Measurements from ENCODE around the gene SCO2. TPM values are rescaled to one million over a fixed set of nuclear protein-coding genes. Genes with fewer than 3 reads are reported as not detected.
"Not testable (repeated sequence)": the region's sequence is repeated elsewhere in the genome, so short reads cannot be mapped to it uniquely, and the experiment has no call there.

SCO2 gene
- total RNA-seq, 1 donor from 2014 or later: not detected

DNA sequence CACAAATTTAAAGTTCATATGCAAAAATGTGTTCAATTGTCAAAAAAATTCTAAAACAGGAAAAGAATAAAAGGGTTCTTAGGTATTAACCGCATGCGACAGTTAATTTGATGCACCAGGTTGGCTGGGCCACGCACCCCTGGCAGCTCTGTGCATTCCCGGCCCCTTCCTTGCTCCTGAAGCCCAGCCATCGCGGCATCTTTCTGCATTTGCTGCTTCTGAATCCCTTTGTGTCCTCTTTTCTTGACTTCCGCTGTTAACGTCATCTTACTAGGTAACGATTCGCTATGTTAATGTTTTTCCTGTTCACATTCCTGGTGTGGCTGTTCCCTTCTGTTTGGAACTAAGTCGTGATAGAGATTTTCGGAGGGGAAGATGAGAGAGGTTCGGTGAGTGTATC, 12.4 kb upstream of the SCO2 start:
- intact Hi-C loops (cut with DNase I): no loop called here
- DNase-seq (ENCODE audit: missing footprints): peak; percentile 52
- ATAC-seq: no peak

DNA sequence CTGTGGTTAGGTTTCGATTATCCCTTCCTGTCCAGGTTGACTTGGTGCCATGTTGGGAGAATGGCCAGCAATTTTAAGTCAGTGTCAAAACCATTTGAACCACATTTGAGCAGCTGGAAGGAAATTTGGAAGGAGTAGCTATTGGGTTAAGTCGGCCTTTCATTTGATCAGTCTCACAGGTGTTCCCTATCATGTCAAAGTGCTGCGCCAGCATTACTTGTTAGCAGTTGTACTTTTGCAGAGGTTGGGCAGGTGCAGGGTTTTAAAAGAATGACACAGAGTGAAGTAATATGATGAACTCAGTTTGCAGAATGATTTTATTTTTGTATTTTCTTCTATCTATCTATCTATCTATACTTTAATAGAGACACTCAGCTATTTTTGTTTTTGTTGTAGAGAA, 10.8 kb upstream of the SCO2 start:
- intact Hi-C loops (cut with DNase I): no loop called here
- DNase-seq (ENCODE audit: missing footprints): no peak
- ATAC-seq: no peak

DNA sequence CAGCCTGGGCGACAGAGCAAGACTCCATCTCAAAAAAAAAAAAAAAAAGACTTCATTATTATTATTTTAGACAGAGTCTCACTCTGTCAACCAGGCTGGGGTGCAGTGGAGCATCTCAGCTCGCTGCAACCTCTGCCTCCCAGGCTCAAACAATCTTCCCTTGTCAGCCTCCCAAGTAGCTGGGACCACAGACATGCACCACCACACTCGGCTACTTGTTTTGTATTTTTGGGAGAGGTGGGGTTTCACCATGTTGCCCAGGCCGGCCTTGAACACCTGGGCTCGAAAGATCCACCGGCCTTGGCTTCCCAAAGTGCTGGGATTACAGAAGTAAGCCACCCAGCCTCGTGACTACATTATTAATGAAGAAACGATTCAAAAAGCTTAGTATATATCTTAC, 9.7 kb upstream of the SCO2 start:
- ATAC-seq (no peak), DNase-seq (ENCODE audit: missing footprints) (no peak)
- intact Hi-C loops (cut with DNase I): no loop called here

DNA sequence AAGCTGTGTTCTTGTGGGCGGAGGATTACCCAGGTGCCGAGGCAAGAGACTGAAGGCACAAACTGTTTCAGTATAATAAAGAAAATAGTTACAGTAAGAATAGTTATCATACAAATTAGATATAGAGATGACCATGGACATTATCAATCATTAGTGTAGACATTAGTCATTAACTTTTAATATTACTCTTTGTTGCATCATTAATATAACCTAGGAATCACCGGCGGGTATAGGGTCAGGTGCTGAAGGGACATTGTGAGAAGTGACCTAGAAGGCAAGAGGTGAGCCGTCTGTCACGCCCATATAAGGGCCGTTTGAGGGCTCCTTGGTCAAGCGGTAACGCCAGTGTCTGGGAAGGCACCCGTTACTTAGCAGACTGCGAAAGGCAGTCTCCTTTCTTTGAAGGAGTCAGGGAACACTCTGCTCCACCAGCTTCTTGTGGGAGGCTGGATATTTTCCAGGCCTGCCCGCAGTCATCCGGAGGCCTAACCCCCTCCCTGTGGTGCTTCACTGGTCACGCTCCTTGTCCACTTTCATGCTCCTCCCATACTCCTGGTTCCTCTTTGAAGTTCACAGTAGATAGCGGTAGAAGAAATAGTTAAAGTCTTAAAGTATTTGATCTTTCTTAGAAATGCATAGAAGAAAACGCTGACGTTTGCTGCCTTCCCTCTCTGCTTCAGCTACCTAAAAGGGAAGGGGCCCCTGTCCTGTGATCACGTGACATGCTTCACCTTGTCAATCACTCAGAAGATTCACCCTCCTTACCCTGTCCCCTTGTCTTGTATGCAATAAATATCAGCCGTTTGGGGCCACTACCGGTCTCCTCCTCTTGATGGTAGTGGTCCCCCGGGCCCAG, 8.7 kb upstream of the SCO2 start:
- ATAC-seq; intact Hi-C loops (cut with DNase I): not testable (repeated sequence)
- peak; percentile 61 for DNase-seq (ENCODE audit: missing footprints)

DNA sequence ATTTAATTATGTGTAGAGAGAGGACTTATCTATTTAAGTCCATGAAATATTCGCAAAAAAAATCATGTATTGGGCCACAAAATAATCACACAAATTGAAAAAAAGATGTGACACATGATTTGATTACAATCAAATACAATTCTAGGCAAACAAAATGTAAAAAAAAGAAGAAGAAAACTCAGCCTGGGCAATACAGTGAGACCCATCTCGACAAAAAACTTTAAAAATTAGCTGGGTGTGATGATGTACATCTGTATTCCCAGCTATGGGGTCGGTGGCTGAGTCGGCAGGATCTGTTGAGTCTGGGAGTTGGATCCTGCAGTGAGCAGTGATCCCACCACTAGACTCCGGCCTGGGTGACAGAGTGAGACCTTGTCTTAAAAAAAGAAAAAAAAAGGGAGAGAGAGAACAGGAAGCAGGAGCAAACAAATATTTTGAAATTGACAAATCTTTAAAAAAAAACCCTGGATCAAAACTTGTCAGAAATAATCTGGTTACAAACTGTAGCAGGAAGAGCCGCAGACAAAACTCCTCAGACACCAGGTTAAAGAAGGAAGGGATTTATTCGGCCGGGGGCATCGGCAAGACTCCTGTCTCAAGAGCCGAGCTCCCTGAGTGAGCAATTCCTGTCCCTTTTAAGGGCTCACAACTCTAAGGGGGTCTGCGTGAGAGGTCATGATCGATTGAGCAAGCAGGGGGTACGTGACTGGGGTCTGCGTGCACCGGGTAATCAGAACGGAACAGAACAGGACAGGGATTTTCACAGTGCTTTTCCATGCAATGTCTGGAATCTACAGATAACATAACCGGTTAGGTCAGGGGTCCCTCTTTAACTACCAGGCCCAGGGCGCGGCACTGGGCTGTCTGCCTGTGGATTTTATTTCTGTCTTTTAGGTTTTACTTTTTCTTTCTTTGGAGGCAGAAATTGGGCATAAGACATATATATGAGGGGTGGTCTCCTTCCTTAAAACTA, 7.7 kb upstream of the SCO2 start:
- DNase-seq (ENCODE audit: missing footprints) (peak; percentile 33), ATAC-seq (no peak)
- intact Hi-C loops (cut with DNase I): no loop called here

DNA sequence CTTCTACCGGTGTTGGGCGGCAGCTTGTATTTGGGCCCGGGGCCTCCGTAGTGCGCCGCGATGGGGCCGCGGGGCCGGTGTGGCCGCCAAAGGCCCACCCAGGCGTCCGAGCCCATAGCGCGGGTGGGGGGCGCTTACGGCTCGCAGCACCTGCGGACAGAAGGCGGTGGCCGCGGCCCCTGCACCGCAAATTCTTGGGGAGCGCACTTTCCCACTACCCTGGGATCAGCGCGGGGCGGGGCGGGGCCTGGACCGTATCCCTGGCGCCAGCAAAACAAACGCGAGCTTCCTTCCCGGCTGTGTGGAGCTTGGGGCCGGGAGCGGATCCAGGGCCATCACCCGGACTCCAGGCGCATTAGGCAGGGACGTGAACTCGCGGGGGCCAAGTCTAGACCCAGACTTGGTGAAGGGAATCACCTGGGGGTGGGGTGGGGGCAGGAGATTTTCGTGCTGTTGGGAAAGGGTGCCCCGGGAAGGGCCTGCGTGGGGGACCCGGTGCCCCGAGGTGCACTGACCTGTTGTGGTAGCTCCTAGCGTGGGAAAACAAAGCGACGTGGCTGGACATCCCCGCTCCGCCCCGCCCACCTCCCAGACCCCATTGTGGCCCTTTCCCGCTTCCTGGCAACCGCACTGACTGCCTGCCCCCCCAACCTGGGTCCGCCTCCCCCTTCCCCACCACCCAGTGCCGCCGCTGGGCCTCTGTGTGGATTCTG, 6.7 kb upstream of the SCO2 start:
- ATAC-seq (peak; percentile 56), DNase-seq (ENCODE audit: missing footprints) (peak; percentile 91)
- intact Hi-C loops (cut with DNase I): no loop called here

DNA sequence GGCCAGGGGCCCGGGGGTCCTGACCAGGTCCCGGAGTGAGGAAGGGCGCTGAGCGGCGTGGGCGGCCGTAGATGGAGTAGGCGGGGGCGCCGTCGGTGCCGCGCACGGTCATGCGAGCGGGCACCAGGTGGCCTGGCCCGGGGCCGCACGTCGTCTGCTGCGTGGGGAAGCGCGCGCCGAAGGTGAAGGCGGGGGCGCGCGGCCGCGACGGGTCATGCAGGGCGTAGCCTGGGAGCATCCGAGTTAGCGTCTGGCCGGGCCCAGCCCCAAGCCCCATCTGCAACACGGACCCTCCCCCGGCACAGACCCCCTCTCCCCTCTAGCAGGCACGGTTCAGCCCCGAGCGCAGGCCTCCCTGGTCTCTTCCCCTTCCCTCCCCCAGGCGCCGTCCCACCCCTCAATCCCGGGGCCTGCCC, 6.2 kb upstream of the SCO2 start:
- intact Hi-C loops (cut with DNase I): no loop called here
- ATAC-seq (peak; percentile 18), DNase-seq (ENCODE audit: missing footprints) (peak; percentile 92)

DNA sequence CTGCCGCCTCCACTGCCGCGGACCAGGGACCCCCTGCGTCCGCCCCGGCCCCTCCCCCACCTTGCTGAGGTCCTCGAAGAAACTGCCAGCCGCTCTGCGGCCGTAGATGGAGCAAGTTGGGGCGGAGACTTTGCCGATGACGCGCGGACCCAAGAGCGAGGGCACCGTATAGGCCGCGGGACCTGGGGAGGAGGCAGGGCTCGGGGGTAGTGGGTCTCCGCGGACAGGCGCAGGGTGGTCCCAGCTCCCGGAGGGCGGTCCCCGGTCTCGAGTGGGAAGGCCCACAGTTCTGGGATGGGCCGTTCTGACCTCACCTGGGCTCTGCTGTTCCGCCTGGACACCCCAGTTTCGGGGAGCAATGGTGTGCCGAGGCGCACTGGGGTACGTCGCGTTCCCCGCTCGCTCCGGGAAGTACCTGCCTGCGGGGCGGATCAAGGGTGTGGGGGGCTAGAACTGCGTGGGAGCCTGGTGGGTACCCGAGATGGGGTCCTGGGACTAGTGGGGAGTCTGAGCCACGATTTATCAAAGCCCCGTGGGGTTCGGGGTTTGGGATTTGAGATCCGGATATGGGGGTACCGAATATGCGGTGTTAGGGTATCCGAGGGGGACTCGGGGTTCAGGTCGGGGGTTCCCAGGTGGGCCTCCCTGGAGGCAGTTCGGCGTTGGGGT, 5.6 kb upstream of the SCO2 start:
- ATAC-seq: peak; percentile 51
- peak; percentile 96 for DNase-seq (ENCODE audit: missing footprints)
- intact Hi-C loops (cut with DNase I): no loop called here

DNA sequence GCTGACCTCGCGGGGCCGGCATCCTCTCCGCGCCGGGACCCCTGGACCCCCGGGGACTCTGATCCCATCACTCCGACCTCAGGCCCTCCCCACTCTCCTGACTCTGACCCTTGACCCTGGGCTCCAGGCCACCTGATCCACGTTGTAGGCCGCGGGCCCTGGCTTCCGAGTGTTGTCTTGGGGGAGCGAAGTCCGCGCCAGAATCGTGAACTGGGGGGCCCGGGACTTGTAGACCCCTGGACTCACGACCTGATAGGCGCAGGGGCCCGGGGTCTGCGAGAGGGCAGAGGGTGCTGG, 5.1 kb upstream of the SCO2 start:
- DNase-seq (ENCODE audit: missing footprints) (no peak), ATAC-seq (no peak)
- intact Hi-C loops (cut with DNase I): no loop called here

DNA sequence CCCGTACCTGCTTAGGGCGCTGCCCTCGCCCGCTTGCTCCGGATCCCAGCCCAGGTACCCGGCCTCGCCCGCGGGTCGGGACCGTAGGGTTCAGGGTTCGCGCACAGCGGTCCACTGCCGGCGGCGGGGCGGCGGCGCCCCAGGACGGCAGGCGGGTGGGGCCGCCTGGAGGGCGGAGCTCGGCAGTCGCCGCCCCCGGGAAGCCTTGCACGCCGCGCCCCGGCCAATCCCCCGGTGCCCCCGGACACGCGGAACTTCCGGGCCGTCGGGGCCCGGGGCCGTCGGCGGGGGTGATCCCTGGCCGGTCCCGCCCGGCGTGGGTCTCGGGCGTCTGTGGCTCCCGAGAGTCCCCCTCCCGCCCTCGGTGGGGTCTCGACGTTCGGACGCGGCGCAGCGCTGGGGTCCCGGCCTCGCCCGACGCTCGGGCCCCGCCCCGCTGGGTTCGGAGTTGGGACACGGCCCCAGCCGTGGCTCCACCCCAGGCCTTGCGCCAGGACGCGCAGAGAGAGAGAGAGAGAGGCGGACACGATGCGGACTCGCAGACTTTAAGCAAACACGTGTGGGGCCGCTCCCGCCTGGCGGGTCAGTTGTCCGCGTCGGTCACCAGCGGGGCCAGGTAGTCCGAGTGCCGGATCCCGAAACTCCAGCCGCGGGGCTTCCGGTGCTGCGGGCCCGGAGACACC, 4.6 kb upstream of the SCO2 start, which contains the start of gene TYMP:
TSS of gene TYMP (minus strand) at position 116 of the 683 bp plus-strand sequence. CDS start 303 bp downstream, outside the sequence.
- intact Hi-C loops (cut with DNase I): loop anchor here (5.0 kb wide), 1 partner anchor 92 kb away; no protein-coding TSS in a partner anchor
- peak; percentile 55 for ATAC-seq
- DNase-seq (ENCODE audit: missing footprints): peak; percentile 96

DNA sequence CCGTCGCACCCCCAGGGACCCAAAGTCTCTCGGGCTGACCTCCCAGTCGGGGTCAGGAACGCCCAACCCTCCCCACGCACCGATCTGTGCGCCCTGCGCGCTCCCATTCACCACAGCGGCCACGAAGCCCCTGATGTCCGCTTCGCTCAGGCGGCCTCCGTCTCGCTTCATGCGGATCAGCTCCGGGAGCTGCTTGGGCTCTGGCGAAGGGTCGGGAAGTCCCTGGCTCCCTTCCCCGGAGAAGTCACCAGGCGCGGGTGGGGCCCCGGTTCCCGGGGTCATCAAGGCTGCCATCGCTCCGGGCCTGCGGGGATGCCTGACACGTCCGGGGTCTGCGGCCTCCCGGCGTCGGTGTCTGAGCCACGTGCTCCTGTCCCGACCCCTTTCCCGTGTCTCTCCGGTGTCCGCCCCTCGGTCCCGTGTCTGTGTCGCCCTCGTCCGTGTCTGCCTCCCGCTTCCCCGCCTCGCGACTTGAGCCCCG, 4.1 kb upstream of the SCO2 start:
- intact Hi-C loops (cut with DNase I): loop anchor here (5.0 kb wide), 1 partner anchor 93 kb away; no protein-coding TSS in a partner anchor
- no peak for ATAC-seq
- peak; percentile 83 for DNase-seq (ENCODE audit: missing footprints)

DNA sequence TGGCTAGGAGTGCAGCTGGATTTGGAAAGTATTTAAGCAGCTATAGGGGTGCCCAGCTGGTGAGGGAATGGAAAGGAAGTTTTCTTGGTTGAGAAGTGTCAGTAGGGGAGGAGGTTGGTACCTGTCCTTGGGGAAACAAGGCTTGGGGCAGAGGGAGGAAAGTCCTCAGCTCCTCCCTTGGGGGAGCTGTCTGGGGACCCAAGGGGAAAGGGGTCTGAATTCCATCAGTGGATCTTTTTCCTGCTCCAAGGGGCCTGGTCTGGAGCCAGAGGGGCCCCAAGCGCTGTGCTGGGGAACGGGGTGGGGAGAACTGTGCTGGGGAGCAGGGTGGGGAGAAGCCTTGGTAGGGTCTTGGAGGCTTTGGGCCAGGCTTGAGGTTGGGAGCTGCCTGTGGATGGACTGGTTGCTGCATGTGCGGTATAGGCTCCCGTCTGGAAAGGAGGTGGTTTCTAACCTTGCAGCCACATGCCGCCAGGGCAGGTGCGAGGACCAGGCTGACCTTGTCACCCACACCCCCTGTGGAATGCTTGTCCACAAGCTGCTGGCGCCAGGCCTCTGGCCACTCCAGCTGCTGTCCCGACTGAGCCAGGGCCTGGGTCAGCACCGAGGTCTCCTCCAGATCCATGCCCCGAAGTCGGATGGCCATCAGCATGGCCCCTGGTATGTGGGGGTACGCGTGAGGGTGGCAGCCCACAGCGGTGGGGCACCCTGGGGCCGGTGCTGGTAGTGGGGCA, 3.5 kb upstream of the SCO2 start:
- ATAC-seq: no peak
- DNase-seq (ENCODE audit: missing footprints): peak; percentile 73
- intact Hi-C loops (cut with DNase I): loop anchor here (5.0 kb wide), 1 partner anchor 93 kb away; no protein-coding TSS in a partner anchor

DNA sequence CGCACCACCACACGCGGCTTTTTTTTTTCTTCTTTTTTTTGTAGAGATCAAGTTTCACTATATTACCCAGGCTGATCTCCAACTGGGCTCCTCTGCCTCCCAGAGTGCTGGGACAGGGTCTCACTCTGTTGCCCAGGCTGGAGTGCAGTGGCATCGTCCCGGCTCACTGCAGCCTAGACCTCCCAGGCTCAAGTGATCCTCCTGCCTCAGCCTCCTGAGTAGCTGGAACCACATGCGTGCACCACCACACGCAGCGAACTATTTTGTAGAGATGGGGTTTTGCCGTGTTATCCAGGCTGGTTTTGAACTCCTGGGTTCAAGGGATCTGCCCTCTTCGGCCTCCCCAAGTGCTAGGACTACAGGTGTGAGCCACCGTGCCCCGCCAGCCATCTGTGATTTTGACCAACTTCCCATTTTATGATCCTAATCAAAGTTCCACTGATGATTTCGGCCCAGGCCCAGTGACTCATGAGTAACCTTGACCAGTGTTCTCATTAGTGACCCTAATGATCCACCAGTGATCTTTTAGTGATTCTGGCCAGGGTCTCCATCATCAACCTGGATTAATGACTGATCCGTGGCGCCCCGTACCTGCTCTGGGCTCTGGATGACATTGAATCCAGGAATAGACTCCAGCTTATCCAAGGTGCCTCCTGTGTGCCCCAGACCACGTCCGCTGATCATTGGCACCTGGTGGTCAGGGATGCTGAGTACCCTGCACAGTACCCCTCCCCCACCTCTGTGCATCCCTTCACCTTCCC, 2.7 kb upstream of the SCO2 start:
- peak; percentile 65 for DNase-seq (ENCODE audit: missing footprints)
- intact Hi-C loops (cut with DNase I): loop anchor here (5.0 kb wide), 1 partner anchor 94 kb away; no protein-coding TSS in a partner anchor
- ATAC-seq: no peak

DNA sequence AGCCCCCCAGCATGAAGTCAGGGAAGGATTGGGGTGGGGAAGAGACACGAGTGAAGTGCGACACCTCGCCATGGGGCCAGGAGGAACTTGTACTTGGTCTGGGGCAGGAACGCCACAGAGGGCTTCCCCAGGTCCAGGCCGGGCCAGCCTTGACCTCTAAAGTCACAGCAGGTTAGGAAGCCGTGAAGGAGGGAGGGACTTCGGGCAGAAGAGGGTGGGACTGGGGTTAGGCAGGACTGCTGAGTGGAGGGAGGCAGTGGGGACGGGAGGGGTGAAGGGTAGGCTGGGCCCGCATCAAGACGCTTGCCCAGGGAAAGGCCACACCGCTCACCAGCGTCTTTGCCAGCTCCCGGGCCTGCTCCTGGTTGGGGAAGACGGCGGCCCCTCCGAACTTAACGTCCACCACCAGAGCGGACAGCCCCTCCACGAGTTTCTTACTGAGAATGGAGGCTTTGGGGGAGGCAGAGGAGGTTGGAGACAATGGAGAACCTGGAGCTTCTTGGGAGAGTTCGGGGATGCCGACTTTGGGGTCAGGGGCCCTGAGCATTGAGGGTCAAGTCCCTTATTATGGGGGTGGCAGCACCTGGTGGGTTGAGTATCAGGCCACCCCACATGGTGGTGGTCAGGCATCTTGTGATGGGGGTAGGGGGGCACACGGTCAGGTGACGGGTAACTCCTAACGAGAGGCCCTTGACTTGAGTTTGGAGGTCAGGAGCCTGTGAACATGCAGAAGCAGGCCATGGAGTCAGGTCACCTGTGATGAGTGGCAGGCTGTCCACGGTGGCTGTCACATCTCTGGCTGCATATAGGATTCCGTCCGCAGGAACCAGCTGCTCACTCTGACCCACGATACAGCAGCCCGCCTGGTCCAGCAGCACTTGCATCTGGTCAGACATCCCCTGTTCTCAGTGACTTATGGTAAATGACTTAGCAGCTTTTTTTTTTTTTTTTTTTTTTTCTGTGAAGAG, 1.7 kb upstream of the SCO2 start:
- ATAC-seq: peak; percentile 11
- intact Hi-C loops (cut with DNase I): loop anchor here (5.0 kb wide), 1 partner anchor 95 kb away; no protein-coding TSS in a partner anchor

More for the DNA sequence above, 1.7 kb upstream of the SCO2 start:
- peak; percentile 83 for DNase-seq (ENCODE audit: missing footprints)
